Measurements from ENCODE around the gene PLP1.
"Not testable (repeated sequence)": the region's sequence is repeated elsewhere in the genome, so short reads cannot be mapped to it uniquely, and the experiment has no call there.

The PLP1 gene, protein sequence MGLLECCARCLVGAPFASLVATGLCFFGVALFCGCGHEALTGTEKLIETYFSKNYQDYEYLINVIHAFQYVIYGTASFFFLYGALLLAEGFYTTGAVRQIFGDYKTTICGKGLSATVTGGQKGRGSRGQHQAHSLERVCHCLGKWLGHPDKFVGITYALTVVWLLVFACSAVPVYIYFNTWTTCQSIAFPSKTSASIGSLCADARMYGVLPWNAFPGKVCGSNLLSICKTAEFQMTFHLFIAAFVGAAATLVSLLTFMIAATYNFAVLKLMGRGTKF

GRCh38 chrX:103776546-103776945 lies at the start of gene PLP1:
TSS of gene PLP1 (plus strand) at chrX:103776840. CDS start at chrX:103776996, 156 bp downstream.
- no peak for DNase-seq

DNA sequence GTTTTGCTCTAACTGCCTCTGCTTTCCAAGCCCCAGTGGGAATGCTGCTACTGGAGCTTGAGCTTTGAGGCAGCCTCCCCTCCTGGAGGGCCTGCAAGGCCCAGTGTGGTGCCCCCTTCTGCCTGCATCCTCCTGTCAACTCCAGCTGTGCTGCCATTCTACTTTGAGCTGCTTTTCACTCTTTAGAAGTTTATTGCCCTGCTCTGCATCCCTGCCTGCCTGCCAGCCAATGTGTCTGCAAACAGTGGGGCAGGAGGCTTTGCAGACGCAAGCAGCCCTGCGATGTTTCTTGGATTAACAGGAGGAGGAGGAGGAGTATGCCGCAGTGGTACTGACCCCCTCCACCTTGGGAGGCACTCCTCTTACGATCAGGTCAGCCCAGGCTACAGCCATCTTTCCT lies 49.5 kb upstream of the PLP1 start:
- DNase-seq, result no peak

DNA sequence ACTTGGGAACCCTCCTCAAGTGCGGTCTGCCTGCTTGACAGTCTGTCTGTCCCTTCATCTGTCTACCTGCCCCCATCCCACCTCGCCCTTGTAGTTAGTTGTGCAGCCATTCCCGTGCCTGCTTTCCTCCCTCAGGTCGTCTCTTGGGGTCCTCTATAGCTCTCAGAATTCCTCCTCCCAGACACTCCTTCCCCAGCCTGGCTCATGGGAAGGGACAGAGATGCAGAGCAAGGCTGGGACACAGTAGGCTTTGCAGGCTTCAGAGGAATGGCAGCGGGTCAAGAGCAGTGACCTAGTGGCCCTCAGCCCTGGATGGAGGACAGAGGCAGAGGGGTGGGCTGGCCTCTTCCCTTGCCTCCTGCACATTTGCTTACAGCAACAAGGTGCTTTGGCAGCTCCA lies 47.6 kb upstream of the PLP1 start:
- DNase-seq, result no peak

- no peak for DNase-seq
These were observed 46.4 kb upstream of the PLP1 start for GRCh38 chrX:103730147-103730795.

DNA sequence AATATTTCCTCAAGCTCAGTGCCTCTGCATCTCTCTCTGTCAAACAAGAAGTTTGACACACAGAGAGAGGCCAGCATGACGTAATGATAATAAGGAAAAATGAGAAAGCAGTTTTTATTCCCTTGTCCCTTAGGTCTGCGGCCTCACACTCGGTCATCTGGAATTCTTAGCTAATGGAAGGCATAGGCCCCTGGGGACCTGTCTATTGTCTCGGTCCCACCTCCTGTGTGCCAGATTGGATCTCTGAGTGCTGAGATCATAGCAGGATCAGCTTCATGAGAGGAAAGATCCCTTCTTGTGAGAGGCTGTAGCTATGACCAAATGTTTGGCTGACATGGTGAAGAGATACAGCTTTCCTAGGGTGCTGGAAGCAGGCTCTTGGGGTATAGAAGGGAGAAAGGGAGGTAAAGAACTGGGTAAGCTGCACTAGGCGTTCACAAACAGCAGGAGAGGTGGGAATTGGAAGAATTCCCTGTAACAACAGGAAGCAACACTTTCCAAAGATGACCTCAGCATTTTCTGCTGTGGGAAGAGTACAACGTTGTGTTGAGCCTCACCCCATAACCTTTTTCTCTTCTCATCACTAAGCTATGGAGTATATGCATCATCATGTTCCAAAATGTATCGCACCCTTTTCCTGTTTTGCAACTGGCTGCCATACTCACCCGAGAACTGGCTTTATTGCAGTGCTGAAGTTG lies 45.7 kb upstream of the PLP1 start:
- no peak for DNase-seq

- DNase-seq, result no peak
These were observed 43.6 kb upstream of the PLP1 start for GRCh38 chrX:103733017-103733416.

DNA sequence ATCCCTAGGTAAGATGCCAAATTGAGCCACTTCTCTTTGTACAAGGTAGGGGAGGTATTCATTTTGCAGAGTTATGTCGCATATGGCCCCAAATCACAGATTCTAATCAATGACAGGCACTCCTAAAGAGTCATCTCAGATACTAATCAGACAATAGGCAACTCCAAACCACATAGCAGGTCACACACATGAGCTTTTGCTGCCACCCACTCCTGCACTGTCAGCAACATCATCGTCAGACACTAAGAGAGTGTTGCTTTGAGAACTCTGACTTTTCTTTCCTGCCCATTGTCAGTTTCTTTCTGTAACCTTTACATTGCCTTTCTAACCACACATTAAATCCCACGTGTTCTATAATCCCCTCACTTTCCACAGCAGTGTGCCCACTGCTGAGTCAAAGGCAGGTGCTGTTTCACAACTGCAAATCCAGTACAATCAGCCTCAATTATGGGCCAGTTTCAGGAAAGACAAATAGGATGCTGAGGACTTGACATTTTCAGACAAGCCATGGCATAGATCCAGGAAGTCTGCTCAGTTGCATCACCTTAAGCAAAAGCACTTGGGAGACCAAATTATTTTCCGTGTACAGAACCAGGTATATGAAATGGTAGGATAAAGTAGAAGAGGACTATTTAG lies 42.4 kb upstream of the PLP1 start:
- no peak for DNase-seq

DNA sequence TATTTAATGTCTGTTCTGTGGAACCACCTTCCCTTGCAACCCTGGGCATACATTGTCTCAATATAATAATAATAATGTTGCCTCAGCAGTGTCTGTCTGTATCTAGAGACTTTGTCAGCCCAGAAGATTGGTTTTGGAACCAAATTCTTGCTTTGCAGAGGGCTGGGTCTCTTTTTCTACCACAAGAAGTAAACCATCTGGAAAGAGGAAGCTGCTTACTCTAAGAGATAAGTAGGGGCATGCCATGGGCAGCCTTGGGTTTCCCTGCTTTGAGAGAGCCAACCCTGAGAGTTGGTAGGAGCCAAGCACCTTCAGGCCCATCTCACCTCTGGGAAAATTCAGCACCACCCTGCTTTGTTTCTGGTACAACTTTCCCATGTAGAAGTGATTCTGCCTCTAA lies 38.9 kb upstream of the PLP1 start:
- DNase-seq, result no peak

DNA sequence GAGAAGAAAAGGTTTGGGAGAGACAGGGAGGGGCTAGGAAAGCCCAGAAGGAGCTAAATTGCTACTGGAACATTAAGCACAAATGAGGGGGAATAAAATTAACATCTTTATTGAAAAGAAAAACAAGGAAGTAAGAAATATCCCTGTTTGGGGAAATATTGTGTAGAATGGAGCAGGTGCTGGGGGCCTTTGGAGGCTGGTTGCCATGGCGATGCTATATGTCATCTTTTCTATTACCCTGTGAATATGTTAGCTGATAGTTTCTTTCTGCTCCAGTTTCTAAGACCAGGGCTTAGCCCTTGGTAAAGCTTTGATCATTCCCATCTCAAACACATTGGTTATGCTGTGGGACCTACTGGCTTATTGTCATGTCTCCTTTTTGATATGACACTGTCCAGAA lies 37.2 kb upstream of the PLP1 start:
- no peak for DNase-seq

- DNase-seq, result no peak
These were observed 34.8 kb upstream of the PLP1 start for GRCh38 chrX:103741879-103742278.

DNA sequence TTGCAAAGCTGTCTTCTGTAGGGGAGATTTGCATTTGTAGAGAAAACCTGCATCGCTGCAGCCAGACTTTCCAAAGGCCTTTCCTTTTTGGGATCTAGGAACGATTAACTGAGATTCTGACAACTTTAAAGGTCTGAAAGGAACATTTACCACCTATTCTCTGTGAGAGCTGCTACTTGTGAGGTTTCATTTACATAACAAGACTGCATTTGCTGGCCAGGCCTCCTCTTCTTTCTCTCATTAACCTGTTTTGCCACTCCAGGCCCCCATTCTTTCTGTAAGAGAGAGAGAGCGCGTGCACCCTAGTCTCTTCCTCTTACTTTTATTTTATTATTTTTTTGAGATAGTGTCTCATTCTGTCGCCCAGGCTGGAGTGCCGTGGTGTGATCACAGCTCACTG lies 34.3 kb upstream of the PLP1 start:
- DNase-seq, result no peak

DNA sequence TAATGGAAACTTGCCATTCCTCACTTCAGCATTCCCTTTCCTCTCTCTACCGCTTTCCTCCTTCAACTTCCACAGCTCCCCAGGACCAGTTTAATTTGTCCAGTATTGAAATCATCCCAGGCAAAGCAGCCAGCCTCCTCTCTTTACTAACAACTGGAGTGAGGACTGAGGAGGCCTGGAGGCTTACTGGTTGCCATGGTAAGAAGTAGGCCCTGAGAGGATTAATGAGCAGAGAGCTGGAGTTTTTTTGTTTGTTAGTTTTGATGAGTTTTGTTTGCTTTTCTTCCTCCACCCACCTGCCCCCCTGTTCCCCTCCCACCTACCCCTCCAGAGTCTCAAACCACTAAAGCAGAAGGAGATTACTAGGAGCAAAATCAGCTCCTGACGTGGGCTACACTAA lies 29.5 kb upstream of the PLP1 start:
- DNase-seq, result no peak

GRCh38 chrX:103754401-103754800 lies 22.2 kb upstream of the PLP1 start:
- DNase-seq, result no peak

DNA sequence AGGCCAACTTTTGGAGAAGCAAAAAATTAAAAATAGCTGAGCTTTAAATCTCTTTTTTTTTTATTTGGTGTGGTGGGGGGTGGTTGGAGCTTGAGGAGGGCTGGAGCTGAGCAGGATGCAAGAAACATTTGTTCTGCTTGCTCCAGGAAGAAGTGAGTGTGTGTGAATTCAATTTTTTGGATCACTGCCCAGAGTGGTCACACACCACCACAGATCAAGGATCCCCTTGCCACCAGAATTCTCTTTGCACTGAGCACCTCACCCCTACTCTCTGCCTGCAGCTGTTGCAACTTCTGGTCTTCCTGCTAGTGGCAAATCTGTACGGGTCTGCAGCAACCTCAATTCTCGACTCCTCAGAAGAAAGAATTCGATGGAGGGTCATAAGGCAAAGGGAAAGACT lies 19.9 kb upstream of the PLP1 start:
- DNase-seq, result no peak

DNA sequence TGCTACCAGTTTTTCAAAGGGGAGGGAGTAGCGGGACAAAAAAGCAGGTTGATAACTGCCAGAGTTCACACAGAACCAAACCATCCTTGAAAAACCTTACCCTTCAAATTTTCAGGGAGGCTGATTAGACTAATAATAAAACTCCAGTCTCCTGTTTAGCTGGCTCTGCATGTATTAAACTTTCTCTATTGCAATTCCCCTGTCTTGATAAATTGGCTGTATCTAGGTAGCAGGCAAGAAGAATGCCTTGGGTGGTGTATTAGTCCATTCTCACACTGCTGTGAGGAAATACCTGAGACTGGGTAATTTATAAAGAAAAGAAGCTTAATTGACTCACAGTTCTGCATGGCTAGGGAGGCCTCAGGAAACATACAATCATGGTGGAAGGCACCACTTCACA lies 18.1 kb upstream of the PLP1 start:
- no peak for DNase-seq

GRCh38 chrX:103763541-103763940 lies 13.1 kb upstream of the PLP1 start:
- not testable (repeated sequence) for DNase-seq

DNA sequence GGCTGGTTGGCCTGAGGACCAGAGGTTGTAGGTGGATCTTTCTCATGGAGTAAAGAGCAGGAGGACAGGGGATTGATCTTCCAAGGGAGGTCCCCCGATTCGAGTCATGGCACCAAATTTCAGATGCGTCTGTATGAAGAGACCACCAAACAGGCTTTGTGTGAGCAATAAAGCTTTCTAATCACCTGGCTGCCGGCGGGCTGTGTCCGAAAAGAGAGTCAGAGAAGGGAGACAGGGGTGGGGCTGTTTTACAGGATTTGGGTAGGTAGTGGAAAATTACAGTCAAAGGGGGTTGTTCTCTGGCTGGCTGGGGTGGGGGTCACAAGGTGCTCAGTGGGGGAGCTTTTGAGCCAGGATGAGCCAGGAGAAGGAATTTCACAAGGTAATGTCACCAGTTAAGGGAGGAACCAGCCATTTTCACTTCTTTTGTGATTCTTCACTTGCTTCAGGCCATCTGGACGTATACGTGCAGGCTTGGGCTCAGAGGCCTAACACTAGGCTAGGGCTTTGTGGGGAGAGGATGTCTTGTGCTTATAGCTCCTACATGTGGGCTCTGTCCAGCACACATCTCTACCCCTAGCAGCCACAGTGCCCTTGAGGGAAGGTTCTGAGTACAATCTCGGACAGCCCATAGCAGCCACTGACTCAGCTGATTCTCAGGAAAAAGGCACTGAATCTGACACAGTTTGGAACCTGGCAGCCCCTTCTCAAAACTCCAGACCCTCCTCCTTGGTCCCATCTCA lies 9.7 kb upstream of the PLP1 start:
- not testable (repeated sequence) for DNase-seq

DNA sequence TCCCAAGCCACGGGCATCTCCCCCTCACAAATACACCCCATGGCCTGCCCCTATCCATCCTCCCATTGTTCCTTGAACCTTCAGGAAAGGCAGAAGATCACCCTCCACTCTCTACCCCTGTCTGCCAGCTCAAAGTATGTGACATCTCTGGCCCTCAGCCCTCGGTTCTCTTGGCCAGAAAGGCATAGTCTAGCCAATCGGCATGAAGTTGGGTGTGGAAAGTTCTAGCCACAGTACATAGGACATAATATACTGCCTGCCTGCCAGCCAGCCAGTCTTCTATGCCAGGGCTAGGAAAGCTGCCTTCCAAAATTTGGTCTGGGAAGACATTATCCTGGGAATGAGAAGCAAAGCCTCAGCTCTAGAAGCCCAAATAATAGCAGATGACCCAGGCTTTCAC lies 3.2 kb upstream of the PLP1 start:
- DNase-seq, result no peak

GRCh38 chrX:103774070-103774642 lies 2.5 kb upstream of the PLP1 start:
- peak; percentile 1 for DNase-seq

GRCh38 chrX:103779141-103779789 lies 2.6 kb downstream of the PLP1 start:
- peak; percentile 32 for DNase-seq

DNA sequence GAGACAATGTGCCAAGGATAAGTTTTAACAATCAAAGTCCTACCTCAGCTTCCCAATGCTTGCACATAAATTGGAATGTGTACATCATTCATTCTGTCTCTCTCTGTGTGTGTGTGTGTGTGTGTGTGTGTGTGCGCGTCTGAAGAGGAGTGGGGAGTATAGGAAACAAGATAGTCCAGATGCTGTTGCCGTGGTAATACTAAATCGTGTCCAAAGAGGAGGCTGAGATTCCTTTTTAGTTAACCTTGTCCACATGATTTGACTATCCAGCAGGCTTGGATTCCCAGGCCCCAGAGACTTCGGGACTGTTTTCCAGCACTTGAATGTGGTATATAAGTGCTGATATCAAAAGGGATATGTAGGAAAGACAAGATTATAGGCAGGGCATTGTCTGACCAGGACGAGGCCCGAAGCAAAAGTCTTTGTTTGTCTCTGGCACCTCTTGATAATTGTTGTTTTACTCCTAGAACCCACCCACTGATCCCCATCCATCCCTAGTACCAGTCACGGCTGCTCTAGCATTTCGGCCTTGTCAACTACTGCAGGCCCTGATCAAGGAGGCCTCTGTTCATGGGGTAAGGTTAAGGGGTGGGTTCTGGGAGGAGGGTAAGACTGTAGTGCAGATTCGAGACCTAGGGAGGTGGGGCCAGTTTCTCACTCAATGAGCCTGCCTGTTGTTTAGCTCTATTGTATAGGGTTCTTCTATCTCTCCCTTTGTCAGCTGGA lies 3.9 kb downstream of the PLP1 start:
- DNase-seq, result no peak

GRCh38 chrX:103781062-103781402 lies 4.4 kb downstream of the PLP1 start:
- DNase-seq, result no peak

All from NCI-H748 treated with DMSO at 0.1 percent for 48 hours (cell line).